ENCODE results near the gene FAM118B. TPM values are rescaled to one million over a fixed set of nuclear protein-coding genes. Genes with fewer than 3 reads are reported as not detected.
A peak's percentile ranks its signal among the peaks of the same experiment; 100 is the strongest.

Gene FAM118B
- total RNA-seq, 1 experiment from 2014 or later, result 40.0 TPM

DNA sequence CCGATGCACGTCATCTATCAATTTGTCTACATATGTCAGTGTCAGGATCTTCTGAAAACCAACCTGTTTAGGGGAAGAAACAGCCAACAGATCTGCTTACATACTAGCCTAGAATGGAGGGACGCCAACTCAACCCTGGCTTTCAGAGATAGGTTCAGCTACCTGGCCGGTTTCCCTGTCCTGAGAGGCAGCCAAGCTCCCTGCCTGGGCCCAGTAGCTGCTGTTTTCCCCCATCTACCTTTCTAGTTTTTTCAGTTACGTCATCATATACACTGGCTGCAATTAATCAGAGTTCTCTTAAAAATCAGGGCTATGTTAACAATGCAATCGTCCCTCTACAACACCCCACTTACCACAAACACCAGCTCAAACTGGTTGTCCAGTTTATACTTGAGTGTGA, 56.1 kb downstream of the FAM118B start:
- Histone ChIP-seq H2BK120ac (ENCODE audit: low read depth, low read length, poor library complexity, severe bottlenecking) (no peak overlapping the region), H3K9me3 (ENCODE audit: control insufficient read depth, low read depth, low read length) (no peaks in the 10 kb centered on the region), H3K14ac (ENCODE audit: insufficient read depth, low read length) (no peak overlapping the region), H2AFZ (ENCODE audit: low read length) (no peak overlapping the region), H2BK20ac (ENCODE audit: low read depth, low read length, poor library complexity, severe bottlenecking) (no peak overlapping the region), H3K4me1 (ENCODE audit: insufficient read depth, low read length) (no peaks in the 10 kb centered on the region; the same call in 1 of the 2 replicates), H3K56ac (ENCODE audit: insufficient read length, low read depth, low read length) (no peak overlapping the region), H3K23ac (ENCODE audit: insufficient read length, low read depth, low read length) (no peak overlapping the region), H4K20me1 (ENCODE audit: control insufficient read depth, insufficient read depth, insufficient read length) (no peaks in the 10 kb centered on the region), H3K27ac (ENCODE audit: insufficient read length, low read depth, low read length) (no peak overlapping the region), H2BK5ac (ENCODE audit: insufficient read length, low read length) (no peak overlapping the region), H4K91ac (ENCODE audit: insufficient read length, low read depth, low read length) (no peak overlapping the region), H3K4ac (ENCODE audit: low read depth, low read length) (no peak overlapping the region), H4K5ac (ENCODE audit: insufficient read length, low read depth, low read length) (no peak overlapping the region), H2AK5ac (ENCODE audit: insufficient read length, low read length) (no peak overlapping the region), H4K8ac (replicated peaks; ENCODE audit: insufficient read length, low read depth, low read length) (no peak overlapping the region), H2BK12ac (ENCODE audit: insufficient read length, low read depth, low read length) (no peak overlapping the region), H3K79me1 (ENCODE audit: insufficient read depth, low read depth, low read length, poor library complexity, severe bottlenecking) (peaks cover 4% of the 10 kb centered on the region), H3T11ph (ENCODE audit: low read length) (no peak overlapping the region), H2BK15ac (ENCODE audit: low read depth, low read length) (no peak overlapping the region), H3K23me2 (ENCODE audit: insufficient read length, low read depth, low read length, poor library complexity, severe bottlenecking) (peaks cover 7% of the 10 kb centered on the region), H3K27me3 (ENCODE audit: insufficient read depth, low read length) (no peaks in the 10 kb centered on the region), H3K4me2 (ENCODE audit: insufficient read depth, insufficient read length, low read length) (peak overlapping the region; percentile 83), H3K18ac (ENCODE audit: insufficient read length, low read depth, low read length) (no peak overlapping the region), H3K79me2 (ENCODE audit: insufficient read depth, low read length) (peaks cover 8% of the 10 kb centered on the region; the same call in 1 of the 2 replicates), H3K9ac (ENCODE audit: extremely low read depth, insufficient read length, low read length) (peak overlapping the region; percentile 99)
- WGBS (ENCODE audit: extremely low coverage, insufficient read length, low lambda C conversion rate), result no CpG with 5 or more reads among the region's 6 CpGs
- H3K27me3 Mint-ChIP-seq (ENCODE audit: low read depth), result peaks cover 2% of the 10 kb centered on the region; the same call in 1 of the 2 replicates
- H3K27ac Mint-ChIP-seq, result peak overlapping the region; percentile 99 to 100 (median 100); a peak in 6 of 7 replicates
- TF ChIP-seq, protein P1, sequence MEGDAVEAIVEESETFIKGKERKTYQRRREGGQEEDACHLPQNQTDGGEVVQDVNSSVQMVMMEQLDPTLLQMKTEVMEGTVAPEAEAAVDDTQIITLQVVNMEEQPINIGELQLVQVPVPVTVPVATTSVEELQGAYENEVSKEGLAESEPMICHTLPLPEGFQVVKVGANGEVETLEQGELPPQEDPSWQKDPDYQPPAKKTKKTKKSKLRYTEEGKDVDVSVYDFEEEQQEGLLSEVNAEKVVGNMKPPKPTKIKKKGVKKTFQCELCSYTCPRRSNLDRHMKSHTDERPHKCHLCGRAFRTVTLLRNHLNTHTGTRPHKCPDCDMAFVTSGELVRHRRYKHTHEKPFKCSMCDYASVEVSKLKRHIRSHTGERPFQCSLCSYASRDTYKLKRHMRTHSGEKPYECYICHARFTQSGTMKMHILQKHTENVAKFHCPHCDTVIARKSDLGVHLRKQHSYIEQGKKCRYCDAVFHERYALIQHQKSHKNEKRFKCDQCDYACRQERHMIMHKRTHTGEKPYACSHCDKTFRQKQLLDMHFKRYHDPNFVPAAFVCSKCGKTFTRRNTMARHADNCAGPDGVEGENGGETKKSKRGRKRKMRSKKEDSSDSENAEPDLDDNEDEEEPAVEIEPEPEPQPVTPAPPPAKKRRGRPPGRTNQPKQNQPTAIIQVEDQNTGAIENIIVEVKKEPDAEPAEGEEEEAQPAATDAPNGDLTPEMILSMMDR (conservative IDR thresholded peaks at IDR 0.05), result no peak
- no peaks in the 10 kb centered on the region for H3K9me3 Mint-ChIP-seq
- peaks cover 42 to 66% (median 64%) of the 10 kb centered on the region in 3 experiments for H3K36me3 Mint-ChIP-seq (ENCODE audit: insufficient read depth in 1 of 3, low read depth in 3 of 3)
- peak overlapping the region; percentile 93 to 96 for H3K4me3 Mint-ChIP-seq
- H3K4me1 Mint-ChIP-seq, result peaks cover 13% of the 10 kb centered on the region in 2 experiments
- DNase-seq, result no peak
